ENCODE results near the gene GPR137B. TPM values are rescaled to one million over a fixed set of nuclear protein-coding genes. Genes with fewer than 3 reads are reported as not detected.

The GPR137B gene
- polyA plus RNA-seq, 1 experiment = 15.7 TPM

DNA sequence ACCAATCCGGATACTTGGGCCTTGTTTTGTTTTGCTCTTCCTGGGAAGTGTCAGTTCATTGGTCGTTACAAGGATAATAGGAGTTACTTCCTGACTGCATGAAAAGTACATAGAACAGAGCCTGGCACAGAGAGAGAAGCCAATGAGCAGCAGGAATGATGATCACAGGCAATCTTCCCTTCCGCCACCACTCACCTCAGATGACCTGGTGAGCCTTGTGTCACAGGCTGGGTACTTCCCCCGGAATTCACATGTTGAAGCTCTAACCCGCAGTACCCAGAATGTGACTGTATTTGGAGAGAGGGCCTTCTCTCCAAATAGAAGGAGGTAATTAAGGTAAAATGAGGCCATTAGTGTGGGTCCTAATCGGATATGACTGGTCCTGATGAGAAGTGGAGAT is 18.8 kb upstream of the GPR137B start:
- Histone ChIP-seq H3K4me3 (ENCODE audit: low read depth, low read length) (no peak overlapping the region), H3K27me3 (ENCODE audit: control insufficient read depth, insufficient read depth, low read length) (peaks cover 9% of the 10 kb centered on the region), H3K9me3 (ENCODE audit: control insufficient read depth, insufficient read depth, low read length) (no peaks in the 10 kb centered on the region), H3K27ac (ENCODE audit: low read depth, low read length) (no peak overlapping the region)
- DNase-seq (ENCODE audit: low read depth, low spot score) = no peak
- ChIA-PET CTCF (no interaction called here), POLR2A (no interaction called here)
- TF ChIP-seq, protein P1, sequence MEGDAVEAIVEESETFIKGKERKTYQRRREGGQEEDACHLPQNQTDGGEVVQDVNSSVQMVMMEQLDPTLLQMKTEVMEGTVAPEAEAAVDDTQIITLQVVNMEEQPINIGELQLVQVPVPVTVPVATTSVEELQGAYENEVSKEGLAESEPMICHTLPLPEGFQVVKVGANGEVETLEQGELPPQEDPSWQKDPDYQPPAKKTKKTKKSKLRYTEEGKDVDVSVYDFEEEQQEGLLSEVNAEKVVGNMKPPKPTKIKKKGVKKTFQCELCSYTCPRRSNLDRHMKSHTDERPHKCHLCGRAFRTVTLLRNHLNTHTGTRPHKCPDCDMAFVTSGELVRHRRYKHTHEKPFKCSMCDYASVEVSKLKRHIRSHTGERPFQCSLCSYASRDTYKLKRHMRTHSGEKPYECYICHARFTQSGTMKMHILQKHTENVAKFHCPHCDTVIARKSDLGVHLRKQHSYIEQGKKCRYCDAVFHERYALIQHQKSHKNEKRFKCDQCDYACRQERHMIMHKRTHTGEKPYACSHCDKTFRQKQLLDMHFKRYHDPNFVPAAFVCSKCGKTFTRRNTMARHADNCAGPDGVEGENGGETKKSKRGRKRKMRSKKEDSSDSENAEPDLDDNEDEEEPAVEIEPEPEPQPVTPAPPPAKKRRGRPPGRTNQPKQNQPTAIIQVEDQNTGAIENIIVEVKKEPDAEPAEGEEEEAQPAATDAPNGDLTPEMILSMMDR (IDR thresholded peaks at IDR 0.05; ENCODE audit: low read depth, low read length) = no peak

DNA sequence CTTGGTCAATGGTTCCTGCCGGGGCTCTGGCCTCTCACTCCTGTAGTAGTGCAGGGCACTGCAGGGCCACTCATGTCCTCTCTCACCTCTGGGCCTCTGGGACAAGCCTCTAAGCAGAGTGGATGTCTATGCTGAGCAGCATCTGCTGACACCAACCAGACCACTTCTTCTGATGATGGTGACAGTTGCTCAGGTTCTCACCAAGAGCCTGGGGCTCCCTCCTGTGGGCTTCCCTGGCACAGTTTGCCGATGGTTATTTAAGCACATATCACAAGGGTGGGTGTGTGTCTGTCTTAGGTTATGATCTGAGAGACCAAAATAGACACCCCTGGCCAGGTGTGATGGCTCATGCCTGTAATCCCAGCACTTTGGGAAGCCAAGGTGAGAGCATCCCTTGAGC is 17.4 kb upstream of the GPR137B start:
- POLR2A ChIA-PET = no interaction called here
- Histone ChIP-seq H3K27me3 (ENCODE audit: control insufficient read depth, insufficient read depth, low read length) (peaks cover 12% of the 10 kb centered on the region), H3K9me3 (ENCODE audit: control insufficient read depth, insufficient read depth, low read length) (no peaks in the 10 kb centered on the region), H3K27ac (ENCODE audit: low read depth, low read length) (no peak overlapping the region), H3K4me3 (ENCODE audit: low read depth, low read length) (no peak overlapping the region)
- TF ChIP-seq, protein P1 (IDR thresholded peaks at IDR 0.05; ENCODE audit: low read depth, low read length) = no peak
- CTCF ChIA-PET = no interaction called here
- no peak for DNase-seq (ENCODE audit: low read depth, low spot score)

DNA sequence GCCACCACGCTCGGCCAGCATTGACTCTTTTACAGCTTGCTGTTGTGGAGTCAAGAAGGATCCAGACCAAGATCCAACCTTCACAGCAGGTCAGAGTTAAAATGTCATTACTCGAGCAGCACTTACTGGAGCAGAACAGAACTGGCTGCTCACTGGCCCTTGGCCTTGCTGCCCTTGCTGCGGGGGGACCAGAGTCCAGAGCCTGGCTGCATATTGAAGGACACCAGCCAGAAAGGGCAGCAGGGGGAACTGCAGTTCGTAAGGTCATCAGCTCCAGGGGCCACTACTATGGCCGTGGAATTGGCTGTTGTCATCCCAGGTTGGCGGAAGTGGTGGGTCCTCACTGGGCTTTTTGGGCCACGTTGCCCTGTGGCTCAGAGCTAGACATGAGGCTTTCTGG is 15.3 kb upstream of the GPR137B start:
- POLR2A ChIA-PET = no interaction called here
- CTCF ChIA-PET = no interaction called here
- Histone ChIP-seq H3K27me3 (ENCODE audit: control insufficient read depth, insufficient read depth, low read length) (peaks cover 12% of the 10 kb centered on the region), H3K27ac (ENCODE audit: low read depth, low read length) (no peak overlapping the region), H3K4me3 (ENCODE audit: low read depth, low read length) (no peak overlapping the region), H3K9me3 (ENCODE audit: control insufficient read depth, insufficient read depth, low read length) (no peaks in the 10 kb centered on the region)
- no peak for DNase-seq (ENCODE audit: low read depth, low spot score)
- TF ChIP-seq, protein P1 (IDR thresholded peaks at IDR 0.05; ENCODE audit: low read depth, low read length) = no peak

DNA sequence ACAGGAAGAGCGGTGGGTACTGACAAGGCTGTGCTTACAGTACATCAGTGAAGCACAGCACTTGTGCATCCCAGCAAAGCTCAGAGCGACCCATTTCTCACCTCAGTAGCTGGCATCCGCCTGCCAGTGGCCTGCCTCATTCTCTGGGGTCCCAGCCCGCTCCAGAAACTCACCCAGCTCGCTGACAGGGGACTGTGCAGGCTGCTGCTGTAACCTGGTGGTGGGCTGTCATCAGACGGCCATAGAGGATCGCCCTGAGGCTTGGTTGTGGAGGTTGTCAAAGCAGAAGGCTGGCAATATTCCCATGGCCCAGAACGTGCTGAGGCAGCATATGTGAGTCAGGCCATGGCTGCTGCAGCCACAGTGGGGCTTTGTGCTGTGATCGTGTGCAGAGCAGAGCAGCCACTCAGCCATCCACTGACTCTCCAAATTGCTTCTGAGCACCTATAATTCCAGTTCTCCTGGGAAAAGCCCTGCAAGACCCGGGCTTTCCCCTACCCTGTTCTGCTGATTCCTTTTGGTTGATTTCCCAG is 13.6 kb upstream of the GPR137B start:
- H3K9me3 ChIP-seq (ENCODE audit: control insufficient read depth, insufficient read depth, low read length) = no peaks in the 10 kb centered on the region
- H3K27me3 ChIP-seq (ENCODE audit: control insufficient read depth, insufficient read depth, low read length) = peaks cover 16% of the 10 kb centered on the region
- TF ChIP-seq, protein P1 (IDR thresholded peaks at IDR 0.05; ENCODE audit: low read depth, low read length) = no peak
- no peak overlapping the region for H3K27ac ChIP-seq (ENCODE audit: low read depth, low read length)
- ChIA-PET POLR2A (no interaction called here), CTCF (interaction anchor here (0.6 kb wide), 1 partner anchor 16 kb away, joined by 3 read pairs; no protein-coding TSS in a partner anchor)
- no peak overlapping the region for H3K4me3 ChIP-seq (ENCODE audit: low read depth, low read length)
- no peak for DNase-seq (ENCODE audit: low read depth, low spot score)

DNA sequence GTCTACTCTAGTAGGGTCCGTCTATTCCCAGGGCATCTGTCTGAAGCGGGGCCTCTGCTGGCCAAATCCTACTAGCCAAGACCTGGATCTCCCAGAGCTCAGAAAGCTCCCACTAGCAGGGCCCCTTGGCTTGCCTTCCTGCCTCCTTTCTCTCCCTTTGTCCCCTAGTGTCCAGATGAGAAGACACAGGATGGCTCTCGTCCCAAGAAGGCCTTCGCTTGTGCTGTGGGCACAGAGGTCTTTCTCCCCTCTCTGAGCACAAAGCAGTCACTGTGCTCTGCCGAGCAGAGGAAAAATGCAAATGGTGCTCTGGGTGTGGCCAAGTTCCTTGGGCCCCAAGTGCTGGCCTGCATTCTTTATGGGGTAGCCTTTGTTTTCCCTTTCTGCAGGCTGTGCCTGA is 13.0 kb upstream of the GPR137B start:
- Histone ChIP-seq H3K27ac (ENCODE audit: low read depth, low read length) (no peak overlapping the region), H3K4me3 (ENCODE audit: low read depth, low read length) (no peak overlapping the region), H3K9me3 (ENCODE audit: control insufficient read depth, insufficient read depth, low read length) (no peaks in the 10 kb centered on the region), H3K27me3 (ENCODE audit: control insufficient read depth, insufficient read depth, low read length) (peaks cover 11% of the 10 kb centered on the region)
- ChIA-PET POLR2A (no interaction called here), CTCF (no interaction called here)
- DNase-seq (ENCODE audit: low read depth, low spot score) = no peak
- TF ChIP-seq, protein P1 (IDR thresholded peaks at IDR 0.05; ENCODE audit: low read depth, low read length) = no peak
